Measurements from ENCODE around the gene GNAQ. TPM values are rescaled to one million over a fixed set of nuclear protein-coding genes. Genes with fewer than 3 reads are reported as not detected.

Gene GNAQ
- total and polyA plus RNA-seq, 2 experiments from 2014 or later = 21.1 to 43.1 TPM

GRCh38 chr9:77710965-77711648 is 320.5 kb downstream of the GNAQ start:
- ATAC-seq (peak; percentile 45; the same call in 2 of the 3 replicates), DNase-seq (ENCODE audit: low spot score) (no peak)
- Mint-ChIP-seq H3K9me3 (peaks cover 25% of the 10 kb centered on the region), H3K27ac (no peak overlapping the region), H3K4me1 (peaks cover 25% of the 10 kb centered on the region), H3K27me3 (ENCODE audit: insufficient read depth, low read depth, poor library complexity) (peaks cover 3% of the 10 kb centered on the region), H3K36me3 (ENCODE audit: low read depth) (peaks cover 23% of the 10 kb centered on the region), H3K4me3 (no peak overlapping the region)
- Histone ChIP-seq H3K27me3 (ENCODE audit: insufficient read depth) (no peaks in the 10 kb centered on the region), H3K9me2 (ENCODE audit: insufficient read depth) (no peaks in the 10 kb centered on the region), H3K4me2 (no peak overlapping the region), H3K79me2 (replicated peaks; ENCODE audit: insufficient read depth) (no peaks in the 10 kb centered on the region), H3K4me3 (no peak overlapping the region), H3K36me3 (ENCODE audit: insufficient read depth) (no peaks in the 10 kb centered on the region), H3F3A (replicated peaks; ENCODE audit: low read depth) (no peaks in the 10 kb centered on the region), H3K4me1 (ENCODE audit: insufficient read depth) (peaks cover 24% of the 10 kb centered on the region), H4K20me1 (replicated peaks; ENCODE audit: insufficient read depth) (no peaks in the 10 kb centered on the region), H2AFZ (no peak overlapping the region), H3K27ac (ENCODE audit: low read depth) (no peak overlapping the region)
- TF ChIP-seq CTCF (conservative IDR thresholded peaks at IDR 0.05; ENCODE audit: low read depth in 2 of 2) = no peak
- no peak for TF ChIP-seq ZNF462 (CRISPR knock-in tag; IDR thresholded peaks at IDR 0.05)
- TF ChIP-seq NANOG (IDR thresholded peaks at IDR 0.05; ENCODE audit: borderline replicate concordance) = no peak
